Upper lobe of left lung (tissue), 6 donors: ENCODE results near the gene SMAD3. TPM values are rescaled to one million over a fixed set of nuclear protein-coding genes. Genes with fewer than 3 reads are reported as not detected.

Experiments
- ATAC-seq, 2 donors: fragments of 200-7000 bp; cut with Tn5 transposase; one replicate each; pipeline ENCODE4 v1.9.1; 2022; ENCODE audit warnings: mild to moderate bottlenecking in 2 of 2, moderate library complexity in 2 of 2; ENCODE audit not compliant: low FRiP score in 2 of 2
- DNase-seq, 2 donors: peaks; one replicate each; pipeline ENCODE4 v3.0.0-alpha.2; 2019 to 2020
- H3K27ac ChIP-seq, 4 donors: fragments of 200-600 bp; sonication (generic); one replicate each; pipeline ENCODE4 v1.5.1; 2016 to 2019
- H3K27me3 ChIP-seq, 4 donors: fragments of 200-600 bp; sonication (generic); one replicate each; pipeline ENCODE4 v1.5.1; 2017 to 2019
- H3K36me3 ChIP-seq, 4 donors: fragments of 200-600 bp; sonication (generic); one replicate each; pipeline ENCODE4 v1.5.1; 2016 to 2019
- H3K4me1 ChIP-seq, 4 donors: fragments of 200-600 bp; sonication (generic); one replicate each; pipeline ENCODE4 v1.5.1; 2018 to 2019
- H3K4me3 ChIP-seq, 4 donors: fragments of 200-600 bp; sonication (generic); one replicate each; pipeline ENCODE4 v1.5.1; 2017 to 2019; ENCODE audit warnings: mild to moderate bottlenecking in 2 of 4, moderate library complexity in 1 of 4
- H3K9me3 ChIP-seq, 4 donors: fragments of 200-600 bp; sonication (generic); one replicate each; pipeline ENCODE4 v1.5.1; 2018 to 2019
- CTCF ChIP-seq, 6 experiments: fragments of 450-650 bp in 4 of 6; fragments of 200-600 bp in 2 of 6; sonication (generic) in 2 of 6; IDR thresholded peaks; one replicate each; pipeline ENCODE4 v1.5.1; 2016 to 2019; ENCODE audit warnings: antibody characterized with exemption in 6 of 6
- EP300 ChIP-seq, 4 donors: sonication (generic); formaldehyde crosslinking; IDR thresholded peaks; one replicate each; pipeline ENCODE4 v1.5.1; 2017; ENCODE audit warnings: antibody characterized with exemption in 4 of 4, control low read depth in 2 of 4
- POLR2A ChIP-seq, 4 donors: fragments of 450-650 bp; IDR thresholded peaks; one replicate each; pipeline ENCODE4 v1.5.1; 2016 to 2017; ENCODE audit warnings: antibody characterized with exemption in 4 of 4, mild to moderate bottlenecking in 2 of 4
- POLR2AphosphoS5 ChIP-seq, 2 donors: sonication (generic); formaldehyde crosslinking; IDR thresholded peaks; one replicate each; pipeline ENCODE4 v1.5.1; 2017; ENCODE audit warnings: antibody characterized with exemption in 2 of 2
- WGBS, 2 donors: methylation state at CpG; one replicate each; pipeline ENCODE4 v1.1.5; 2017 to 2018; 5-methylcytosine and 5-hydroxymethylcytosine counted together
- total RNA-seq, 6 donors: library from RNA; depleted of rRNA in 4 of 6; stranded (reverse); fragments of >200 nt in 4 of 6; gene quantifications; one replicate each; pipeline versions ENCODE4 v1.1.0 to v1.2.1, GENCODE V29; 2016 to 2021
- donor health status: DM: no; HTN: no; CAD: no; lungs with moderate emphysema.
- donor health status: DM: no; HTN: yes; CAD: no; lungs with severe emphysema.

The SMAD3 gene
- total RNA-seq, 6 donors from 2014 or later = 31.7 to 44.5 (median 36.3) TPM

DNA sequence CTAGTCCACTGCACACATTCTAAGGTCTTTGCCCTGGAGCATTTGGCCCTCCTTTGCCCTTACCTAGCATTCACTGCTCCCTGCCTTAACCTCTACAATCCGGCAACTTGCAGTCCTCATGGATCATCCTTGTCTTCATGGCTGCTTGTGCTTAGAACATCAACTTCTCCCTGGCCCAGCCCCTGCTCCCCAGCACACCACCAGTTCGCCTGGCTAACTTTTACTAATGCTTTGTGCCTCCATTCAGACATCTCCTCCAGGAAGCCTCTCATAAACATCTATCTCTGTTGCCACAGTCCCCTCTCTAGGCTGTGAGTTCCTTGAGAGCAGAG, 131.9 kb downstream of the SMAD3 start:
- H3K27ac ChIP-seq = no peak overlapping the region
- ATAC-seq = no peak

DNA sequence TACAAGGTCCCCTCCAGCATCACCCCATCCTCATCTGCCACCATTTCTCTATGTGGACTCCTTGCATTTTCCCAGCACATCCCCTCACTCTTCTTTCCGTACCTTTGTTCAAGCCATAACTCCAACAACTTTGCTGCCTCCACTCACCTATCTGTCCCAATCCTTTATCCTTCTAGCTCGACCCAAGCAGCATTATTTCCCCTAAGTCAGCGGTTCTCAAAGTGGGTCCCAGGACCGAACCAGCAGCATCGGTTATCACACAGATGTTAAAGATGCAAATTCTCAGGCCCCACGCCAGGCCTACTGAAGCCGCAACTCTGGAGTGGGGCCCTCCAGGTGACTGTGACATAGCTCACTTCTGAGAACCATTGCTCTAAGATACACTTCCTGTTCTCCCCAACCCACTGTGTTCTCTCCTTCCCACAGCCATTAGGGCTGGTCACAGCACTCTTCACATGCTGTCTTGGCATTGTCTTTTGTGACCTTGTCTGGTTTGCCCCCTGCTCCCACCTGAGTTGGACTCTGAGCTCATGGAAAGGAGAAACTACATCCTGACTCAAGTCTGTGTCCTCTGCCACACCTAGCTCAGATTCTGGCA, 132.9 kb downstream of the SMAD3 start:
- Histone ChIP-seq H3K27me3 (no peaks in the 10 kb centered on the region), H3K36me3 (peaks cover 0 to 26% (median 5%) of the 10 kb centered on the region in 4 donors), H3K27ac (no peak overlapping the region), H3K9me3 (no peaks in the 10 kb centered on the region), H3K4me1 (peaks cover 0 to 4% (median 3%) of the 10 kb centered on the region in 4 donors), H3K4me3 (no peak overlapping the region)
- no peak for DNase-seq
- ATAC-seq = no peak
- WGBS, 2 donors = 89 to 92% methylated on average over 7 of the region's 7 CpGs
- TF ChIP-seq EP300 (IDR thresholded peaks at IDR 0.05) = no peak

More for the DNA sequence above, 131.9 kb downstream of the SMAD3 start:
- Histone ChIP-seq H3K4me3 (no peak overlapping the region), H3K36me3 (peaks cover 0 to 23% (median 4%) of the 10 kb centered on the region in 4 donors), H3K4me1 (peaks cover 0 to 4% (median 3%) of the 10 kb centered on the region in 4 donors), H3K27me3 (no peaks in the 10 kb centered on the region), H3K9me3 (no peaks in the 10 kb centered on the region)
- no peak for DNase-seq
- 94 to 95% methylated on average over 2 of the region's 2 CpGs for WGBS, 2 donors
- TF ChIP-seq POLR2AphosphoS5 (IDR thresholded peaks at IDR 0.05) (no peak), EP300 (IDR thresholded peaks at IDR 0.05) (no peak), POLR2A (IDR thresholded peaks at IDR 0.05) (no peak), CTCF (IDR thresholded peaks at IDR 0.05) (no peak)

- H3K4me1 ChIP-seq = peaks cover 0 to 4% (median 3%) of the 10 kb centered on the region in 4 donors
- TF ChIP-seq CTCF (IDR thresholded peaks at IDR 0.05) (no peak), POLR2A (IDR thresholded peaks at IDR 0.05) (no peak), POLR2AphosphoS5 (IDR thresholded peaks at IDR 0.05) (no peak), EP300 (IDR thresholded peaks at IDR 0.05) (no peak)
- H3K9me3 ChIP-seq = no peaks in the 10 kb centered on the region
- WGBS, 2 donors = 91 to 95% methylated on average over 4 of the region's 4 CpGs
- H3K27ac ChIP-seq = no peak overlapping the region
- H3K27me3 ChIP-seq = no peaks in the 10 kb centered on the region
- DNase-seq = no peak
- peaks cover 0 to 25% (median 7%) of the 10 kb centered on the region in 4 donors for H3K36me3 ChIP-seq
- H3K4me3 ChIP-seq = no peak overlapping the region
- ATAC-seq = no peak
These were observed 134.0 kb downstream of the SMAD3 start for GRCh38 chr15:67199391-67199790.

- no peak for ATAC-seq
- H3K27ac ChIP-seq = no peak overlapping the region
These were observed 134.7 kb downstream of the SMAD3 start for GRCh38 chr15:67199881-67200763.

More at GRCh38 chr15:67199881-67200763, 134.7 kb downstream of the SMAD3 start:
- peaks cover 0 to 4% (median 3%) of the 10 kb centered on the region in 4 donors for H3K4me1 ChIP-seq
- DNase-seq = no peak
- no peaks in the 10 kb centered on the region for H3K27me3 ChIP-seq
- no peak overlapping the region for H3K4me3 ChIP-seq
- H3K9me3 ChIP-seq = no peaks in the 10 kb centered on the region
- TF ChIP-seq POLR2AphosphoS5 (IDR thresholded peaks at IDR 0.05) (no peak), POLR2A (IDR thresholded peaks at IDR 0.05) (no peak), CTCF (IDR thresholded peaks at IDR 0.05) (no peak), EP300 (IDR thresholded peaks at IDR 0.05) (no peak)
- H3K36me3 ChIP-seq = peaks cover 0 to 23% (median 7%) of the 10 kb centered on the region in 4 donors
- WGBS, 2 donors = 71 to 72% methylated on average over 8 of the region's 8 CpGs
